K562 (cell line): Measurements from ENCODE around the gene IFRD1. TPM values are rescaled to one million over a fixed set of nuclear protein-coding genes. Genes with fewer than 3 reads are reported as not detected.

Experiments
- ATAC-seq: fragments of 200-7000 bp; cut with Tn5 transposase; 3 replicates; pipeline ENCODE4 v1.9.1; 2020; ENCODE audit warnings: moderate library complexity
- BruUV-seq: library from RNA; stranded (reverse); fragments of 400-500 nt; replicated peaks from 2 replicates; lab custom pipeline; 2021; lab: Mats Ljungman, UMichigan
- CTCF ChIA-PET: fragments of 300-600 bp; formaldehyde crosslinking; extraction: SDS; loops from one replicate; lab custom pipeline; 2021; ENCODE audit warnings: low intra/inter-chr PET ratio; lab: Yijun Ruan, JAX
- POLR2A ChIA-PET: fragments of 300-600, 350-650 bp; sonication (Branson Sonifier 250); formaldehyde crosslinking; extraction: SDS; loops from one replicate; lab custom pipeline; 2021; ENCODE audit warnings: antibody characterized with exemption, inconsistent platforms; lab: Yijun Ruan, JAX
- DNase-seq, 4 experiments: peaks; one replicate each; pipeline versions ENCODE4 v3.0.0 to v3.0.0-alpha.2; 2011 to 2018; ENCODE audit warnings: low spot score in 3 of 4, mixed read lengths in 3 of 4; ENCODE audit errors: extremely low read depth in 1 of 4
- FAIRE-seq: peaks from 2 replicates; lab custom pipeline; 2011; peaks lifted over from hg19 to GRCh38; lab: Jason Lieb, UNC
- H2AFZ ChIP-seq: 2 replicates; pipeline ENCODE4 v1.6.0; 2011; ENCODE audit warnings: low read depth, low read length, control low read depth, inconsistent platforms
- H3K27ac ChIP-seq: fragments of 200-600 bp; 3 replicates; pipeline ENCODE4 v1.8.0; 2011; ENCODE audit warnings: low read depth, mild to moderate bottlenecking, control low read depth, inconsistent platforms, low read length, moderate library complexity, mixed read lengths; ENCODE audit errors: extremely low read depth
- H3K27me3 ChIP-seq, 2 experiments: fragments of 300-600 bp in 1 of 2; 2 replicates in 1 of 2; 3 replicates in 1 of 2; pipeline versions ENCODE4 v1.6.0 to v1.8.0; 2011; ENCODE audit warnings: inconsistent platforms in 2 of 2, low read length in 2 of 2, mild to moderate bottlenecking in 1 of 2, mixed read lengths in 1 of 2, moderate library complexity in 1 of 2; ENCODE audit not compliant: control insufficient read depth in 2 of 2, insufficient read depth in 2 of 2
- H3K36me3 ChIP-seq: fragments of 300-600 bp; 3 replicates; pipeline ENCODE4 v1.8.0; 2011; ENCODE audit warnings: mild to moderate bottlenecking, low read length, inconsistent platforms; ENCODE audit not compliant: control insufficient read depth, insufficient read depth
- H3K4me1 ChIP-seq, 2 experiments: fragments of 200-600 bp in 1 of 2; replicated peaks in 1 of 2; 2 replicates in 1 of 2; 3 replicates in 1 of 2; pipeline versions ENCODE4 v1.5.1 to v1.8.0; 2011; ENCODE audit warnings: inconsistent platforms in 2 of 2, low read length in 2 of 2, mild to moderate bottlenecking in 1 of 2, mixed read lengths in 1 of 2, moderate library complexity in 1 of 2; ENCODE audit not compliant: control insufficient read depth in 2 of 2, insufficient read depth in 2 of 2
- H3K4me2 ChIP-seq: 2 replicates; pipeline ENCODE4 v1.6.1; 2011; ENCODE audit warnings: low read length, control low read depth, inconsistent platforms, mixed read lengths; ENCODE audit not compliant: insufficient read depth
- H3K4me3 ChIP-seq: fragments of 200-600 bp; sonication (generic), shearing (Covaris generic); 2 replicates; pipeline ENCODE4 v1.5.1; 2016; ENCODE audit warnings: control low read depth, inconsistent platforms
- H3K79me2 ChIP-seq: fragments of 200-600 bp; 3 replicates; pipeline ENCODE4 v1.8.0; 2011; ENCODE audit warnings: low read length, inconsistent platforms; ENCODE audit not compliant: control insufficient read depth, insufficient read depth
- H3K9ac ChIP-seq, 2 experiments: 2 replicates each; pipeline versions ENCODE4 v1.6.0 to v1.6.1; 2011; ENCODE audit warnings: low read depth in 2 of 2, low read length in 2 of 2, control low read depth in 1 of 2, inconsistent platforms in 1 of 2, mild to moderate bottlenecking in 1 of 2, mixed read lengths in 1 of 2; ENCODE audit not compliant: insufficient read depth in 1 of 2
- H3K9me1 ChIP-seq: one replicate; pipeline ENCODE4 v1.6.0; 2011; ENCODE audit warnings: inconsistent platforms, mild to moderate bottlenecking, low read length, moderate library complexity; ENCODE audit not compliant: control insufficient read depth, insufficient read depth
- H3K9me3 ChIP-seq: replicated peaks from 2 replicates; pipeline ENCODE4 v1.5.1; 2011; ENCODE audit warnings: low read depth, low read length, inconsistent platforms; ENCODE audit not compliant: control insufficient read depth, insufficient read depth
- H4K20me1 ChIP-seq: replicated peaks from 2 replicates; pipeline ENCODE4 v1.6.1; 2011; ENCODE audit warnings: low read length, inconsistent platforms, mixed read lengths; ENCODE audit not compliant: control insufficient read depth, insufficient read depth
- CBX3 ChIP-seq, 2 experiments: IDR thresholded peaks; 1 replicate in 1 of 2; 2 replicates in 1 of 2; pipeline ENCODE4 v1.6.1; 2012; ENCODE audit warnings: inconsistent platforms in 2 of 2, low read length in 2 of 2, borderline replicate concordance in 1 of 2, control low read depth in 1 of 2
- CEBPB ChIP-seq: fragments of 450-650 bp; IDR thresholded peaks from 2 replicates; pipeline ENCODE4 v1.6.1; 2016; ENCODE audit warnings: missing genetic modification characterization, missing compliant biosample characterization
- DPF2 ChIP-seq: fragments of 450-650 bp; IDR thresholded peaks from 2 replicates; pipeline ENCODE4 v1.6.1; 2016
- ELF4 ChIP-seq: fragments of 450-650 bp; formaldehyde crosslinking; IDR thresholded peaks from 2 replicates; pipeline ENCODE4 v1.4.0; 2022; ENCODE audit warnings: missing genetic modification characterization
- FOS ChIP-seq: IDR thresholded peaks from 3 replicates; pipeline ENCODE4 v1.6.1; 2011; ENCODE audit not compliant: insufficient read length; ENCODE audit errors: extremely low read depth
- FOSL1 ChIP-seq: fragments of 200-800 bp; sonication (Bioruptor generic); conservative IDR thresholded peaks from 2 replicates; pipeline ENCODE4 v1.6.1; 2016; ENCODE audit warnings: missing genetic modification characterization, missing compliant biosample characterization
- FOXA1 ChIP-seq: fragments of 450-650 bp; IDR thresholded peaks from 2 replicates; pipeline ENCODE4 v1.6.1; 2016; ENCODE audit warnings: mild to moderate bottlenecking, borderline replicate concordance
- FOXA3 ChIP-seq, 2 experiments: fragments of 450-650 bp in 1 of 2; sonication (generic) in 1 of 2; formaldehyde crosslinking; IDR thresholded peaks in 1 of 2; conservative IDR thresholded peaks in 1 of 2; 2 replicates each; pipeline versions ENCODE4 v1.4.0 to v1.8.0; 2020 to 2022; ENCODE audit warnings: mild to moderate bottlenecking in 2 of 2, missing genetic modification reagents in 1 of 2
- HEY1 ChIP-seq: fragments of 250-450 bp; sonication (Bioruptor Pico); IDR thresholded peaks from 2 replicates; pipeline ENCODE4 v1.5.0; 2020; ENCODE audit warnings: mild to moderate bottlenecking, moderate library complexity, borderline replicate concordance
- HNRNPUL1 ChIP-seq: fragments of 200-400 bp; formaldehyde crosslinking; IDR thresholded peaks from 2 replicates; pipeline ENCODE4 v1.6.1; 2017; ENCODE audit warnings: low read length
- JUN ChIP-seq, 2 experiments: sonication (generic) in 1 of 2; formaldehyde crosslinking in 1 of 2; IDR thresholded peaks; 2 replicates each; pipeline versions ENCODE4 v1.6.1 to v1.8.0; 2012 to 2022; ENCODE audit warnings: borderline replicate concordance in 2 of 2, mild to moderate bottlenecking in 2 of 2, improper control_type of control experiment in 1 of 2, low read depth in 1 of 2, low read length in 1 of 2, missing genetic modification reagents in 1 of 2
- JUNB ChIP-seq: fragments of 450-650 bp; formaldehyde crosslinking; conservative IDR thresholded peaks from 2 replicates; pipeline ENCODE4 v1.4.0; 2020; ENCODE audit warnings: mild to moderate bottlenecking
- JUND ChIP-seq, 2 experiments: IDR thresholded peaks; 2 replicates in 1 of 2; 3 replicates in 1 of 2; pipeline ENCODE4 v1.6.1; 2011; ENCODE audit warnings: borderline replicate concordance in 2 of 2, low read depth in 2 of 2, low read length in 2 of 2, improper control_type of control experiment in 1 of 2, missing biosample characterization in 1 of 2, missing genetic modification characterization in 1 of 2, missing genetic modification reagents in 1 of 2
- LEF1 ChIP-seq: fragments of 450-650 bp; IDR thresholded peaks from 2 replicates; pipeline ENCODE4 v1.6.1; 2016; ENCODE audit warnings: mild to moderate bottlenecking
- MTA3 ChIP-seq: fragments of 450-650 bp; formaldehyde crosslinking; IDR thresholded peaks from 2 replicates; pipeline ENCODE4 v1.6.1; 2017; ENCODE audit warnings: mild to moderate bottlenecking, borderline replicate concordance
- WGBS: fragments of 100-300 bp; shearing (Covaris generic); methylation state at CpG from one replicate; pipeline ENCODE4 v1.1.6; 2016; ENCODE audit warnings: low coverage, mixed read lengths; ENCODE audit not compliant: insufficient coverage; ENCODE audit errors: missing lambda C conversion rate; 5-methylcytosine and 5-hydroxymethylcytosine counted together
- in situ Hi-C: fragments of 300-500 bp; cut with MboI; formaldehyde crosslinking; loops from 4 replicates; pipeline ENCODE4 v1.15.0; 2018; ENCODE audit warnings: inconsistent platforms, mixed read lengths
- intact Hi-C: fragments of 100-400 bp; cut with micrococcal nuclease; formaldehyde crosslinking; loops from 2 replicates; pipeline ENCODE4 v1.14.2; 2022
- polyA plus RNA-seq, 8 experiments: library from polyadenylated mRNA; depleted of rRNA in 4 of 8; stranded (reverse) in 5 of 8; unstranded in 3 of 8; fragments of >200 nt; fragmentation: Nextera tagmentation in 2 of 8; fragmentation: Illumina TruSeq in 1 of 8; extraction: Ambion mirVana in 2 of 8; extraction: Trizol in 1 of 8; gene quantifications; 2 replicates each; pipeline versions ENCODE4 v1.2.1 to v1.2.3, GENCODE V29; 2011 to 2014; ENCODE audit warnings: inconsistent platforms in 1 of 8, missing spikeins in 1 of 8
- total RNA-seq, 7 experiments: library from RNA; depleted of rRNA in 6 of 7; stranded (reverse); fragments of >200 nt in 6 of 7; fragmentation: Illumina TruSeq in 2 of 7; extraction: Trizol in 2 of 7; gene quantifications; 2 replicates each; pipeline versions ENCODE4 v1.2.1 to v1.2.3, GENCODE V29; 2011 to 2021; ENCODE audit warnings: low replicate concordance in 1 of 7
- TF ChIP-seq, protein P1 (sequence below), 2 experiments: fragments of 450-650 bp in 1 of 2; sonication (generic) in 1 of 2; formaldehyde crosslinking in 1 of 2; IDR thresholded peaks in 1 of 2; conservative IDR thresholded peaks in 1 of 2; 2 replicates each; pipeline versions ENCODE4 v1.6.1 to v1.8.1; 2016 to 2023; ENCODE audit warnings: mild to moderate bottlenecking in 2 of 2, moderate library complexity in 2 of 2, inconsistent platforms in 1 of 2, missing genetic modification reagents in 1 of 2
- TF ChIP-seq, protein P2 (sequence below), 3 experiments: fragments of 200-800 bp in 1 of 3; sonication (Bioruptor generic) in 1 of 3; sonication (generic) in 1 of 3; formaldehyde crosslinking in 1 of 3; IDR thresholded peaks; 2 replicates each; pipeline versions ENCODE4 v1.6.1 to v1.8.0; 2016 to 2022; ENCODE audit warnings: mild to moderate bottlenecking in 2 of 3, missing compliant biosample characterization in 2 of 3, missing genetic modification characterization in 2 of 3, missing genetic modification reagents in 1 of 3
- TF ChIP-seq, protein P3 (sequence below): fragments of 450-650 bp; IDR thresholded peaks from 2 replicates; pipeline ENCODE4 v1.6.1; 2016

IFRD1 gene
- total and polyA plus RNA-seq, 9 of the 15 experiments (the other 6 are each of a cell fraction or from before 2014, with no cell fraction given), result 27.6 to 81.8 (median 68.1) TPM

DNA sequence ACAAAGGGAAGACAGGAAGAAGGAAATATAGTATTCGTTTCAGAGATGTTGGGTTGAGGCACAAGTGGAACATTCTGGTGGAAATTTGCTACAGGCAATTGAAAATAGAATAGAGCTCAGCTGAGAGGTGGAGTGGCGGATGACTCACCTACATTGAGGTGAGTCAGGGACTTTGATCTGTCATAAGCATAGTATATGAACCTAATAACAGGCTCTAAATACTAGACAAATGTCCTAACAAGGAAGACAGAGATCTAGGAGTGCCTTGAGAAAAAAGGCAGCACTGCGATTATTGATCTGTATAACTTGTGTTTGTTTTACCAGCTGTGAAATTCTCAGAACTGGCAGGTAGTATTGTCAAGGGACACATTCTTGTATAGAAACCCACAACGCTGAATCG, 907 bp upstream of the IFRD1 start:
- Histone ChIP-seq H4K20me1 (peaks cover 4% of the 10 kb centered on the region; the same call in 1 of the 2 replicates), H3K4me3 (no peak overlapping the region; the same call in 1 of the 2 replicates), H3K9ac (no peak overlapping the region), H2AFZ (peak overlapping the region; percentile 95), H3K79me2 (peaks cover 41% of the 10 kb centered on the region), H3K9me3 (no peaks in the 10 kb centered on the region), H3K27ac (no peak overlapping the region), H3K4me1 (peaks cover 8 to 12% of the 10 kb centered on the region in 2 experiments; a peak in 4 of 5 replicates), H3K4me2 (peak overlapping the region; percentile 93), H3K36me3 (no peaks in the 10 kb centered on the region), H3K27me3 (no peaks in the 10 kb centered on the region), H3K9me1 (no peaks in the 10 kb centered on the region)
- in situ Hi-C loops, result no loop called here
- ATAC-seq (no peak), DNase-seq (peak in 3 of 4 experiments; percentile 22 to 49 (median 47)), FAIRE-seq (no peak)
- intact Hi-C loops, result no loop called here
- CTCF ChIA-PET, result no interaction called here
- TSS peak; percentile 43 for BruUV-seq
- 35% methylated on average over 5 of the region's 5 CpGs for WGBS
- POLR2A ChIA-PET, result interaction anchor here (1.3 to 4.3 kb wide), 5 partner anchors 8 to 490 kb away, joined by 3 to 113 read pairs (median 12); a partner anchor contains a TSS
- TF ChIP-seq, protein P1, sequence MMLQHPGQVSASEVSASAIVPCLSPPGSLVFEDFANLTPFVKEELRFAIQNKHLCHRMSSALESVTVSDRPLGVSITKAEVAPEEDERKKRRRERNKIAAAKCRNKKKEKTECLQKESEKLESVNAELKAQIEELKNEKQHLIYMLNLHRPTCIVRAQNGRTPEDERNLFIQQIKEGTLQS (IDR thresholded peaks at IDR 0.05), result peak; percentile 83
- TF ChIP-seq, protein P1 (CRISPR knock-in tag; conservative IDR thresholded peaks at IDR 0.05), result no peak
- TF ChIP-seq FOSL1 (tag), result peak; percentile 80
- 0 out of 2 replicates have a peak, but pooled peaks have one; percentile 11 for TF ChIP-seq JUNB (CRISPR knock-in tag)
- TF ChIP-seq JUN (IDR thresholded peaks at IDR 0.05; ENCODE audit: borderline replicate concordance, low read depth, low read length), result peak; percentile 63; the same call in 1 of the 2 replicates
- TF ChIP-seq JUN (CRISPR knock-in tag; IDR thresholded peaks at IDR 0.05; ENCODE audit: borderline replicate concordance), result no peak; the same call in 1 of the 2 replicates
- TF ChIP-seq MTA3, result no peak
- TF ChIP-seq CBX3 (IDR thresholded peaks at IDR 0.05; ENCODE audit: borderline replicate concordance in 1 of 2, low read length in 2 of 2), result no peak
- 0 out of 2 replicates have a peak, but pooled peaks have one; percentile 9 for TF ChIP-seq DPF2
- TF ChIP-seq ELF4 (CRISPR knock-in tag), result no peak
- TF ChIP-seq JUND (IDR thresholded peaks at IDR 0.05; ENCODE audit: borderline replicate concordance, low read depth, low read length), result peak; percentile 70
- peak; percentile 59; the same call in 2 of the 3 replicates for TF ChIP-seq JUND (tag; IDR thresholded peaks at IDR 0.05; ENCODE audit: borderline replicate concordance, low read depth, low read length)
- no peak for TF ChIP-seq HNRNPUL1
- TF ChIP-seq FOXA3 (CRISPR knock-in tag; conservative IDR thresholded peaks at IDR 0.05 in 1 of 2, IDR thresholded peaks at IDR 0.05 in 1 of 2), result 0 out of 4 replicates have a peak, but pooled peaks of 1 of the 2 experiments have one; percentile 42
- TF ChIP-seq, protein P2, sequence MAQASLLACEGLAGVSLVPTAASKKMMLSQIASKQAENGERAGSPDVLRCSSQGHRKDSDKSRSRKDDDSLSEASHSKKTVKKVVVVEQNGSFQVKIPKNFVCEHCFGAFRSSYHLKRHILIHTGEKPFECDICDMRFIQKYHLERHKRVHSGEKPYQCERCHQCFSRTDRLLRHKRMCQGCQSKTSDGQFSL (CRISPR knock-in tag; IDR thresholded peaks at IDR 0.05), result no peak
- TF ChIP-seq, protein P2 (tag; IDR thresholded peaks at IDR 0.05), result peak in 1 of 2 experiments; percentile 61; a peak in 1 of 4 replicates
- no peak for TF ChIP-seq HEY1 (CRISPR knock-in tag)
- TF ChIP-seq LEF1, result no peak
- no peak for TF ChIP-seq FOXA1
- peak; percentile 34 for TF ChIP-seq FOS
- TF ChIP-seq, protein P3, sequence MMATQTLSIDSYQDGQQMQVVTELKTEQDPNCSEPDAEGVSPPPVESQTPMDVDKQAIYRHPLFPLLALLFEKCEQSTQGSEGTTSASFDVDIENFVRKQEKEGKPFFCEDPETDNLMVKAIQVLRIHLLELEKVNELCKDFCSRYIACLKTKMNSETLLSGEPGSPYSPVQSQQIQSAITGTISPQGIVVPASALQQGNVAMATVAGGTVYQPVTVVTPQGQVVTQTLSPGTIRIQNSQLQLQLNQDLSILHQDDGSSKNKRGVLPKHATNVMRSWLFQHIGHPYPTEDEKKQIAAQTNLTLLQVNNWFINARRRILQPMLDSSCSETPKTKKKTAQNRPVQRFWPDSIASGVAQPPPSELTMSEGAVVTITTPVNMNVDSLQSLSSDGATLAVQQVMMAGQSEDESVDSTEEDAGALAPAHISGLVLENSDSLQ, result peak; percentile 29; the same call in 1 of the 2 replicates
- no peak for TF ChIP-seq CEBPB (tag)
